IMR-90 (cell line): ENCODE results near the gene SH3GLB2. TPM values are rescaled to one million over a fixed set of nuclear protein-coding genes. Genes with fewer than 3 reads are reported as not detected.

Source experiments
- ATAC-seq: fragments of 200-7000 bp; cut with Tn5 transposase; 2 replicates; pipeline ENCODE4 v1.9.1; 2020; ENCODE audit warnings: low read depth, mild to moderate bottlenecking, moderate library complexity
- BruUV-seq: library from RNA; stranded (reverse); fragments of 400-500 nt; replicated peaks from 2 replicates; lab custom pipeline; 2021; lab: Mats Ljungman, UMichigan
- CTCF ChIA-PET: fragments of 300-600 bp; formaldehyde crosslinking; extraction: SDS; loops from one replicate; lab custom pipeline; 2021; ENCODE audit warnings: antibody characterized with exemption; lab: Yijun Ruan, JAX
- POLR2A ChIA-PET: fragments of 300-600 bp; sonication (Branson Sonifier 250); formaldehyde crosslinking; loops from one replicate; lab custom pipeline; 2022; ENCODE audit warnings: antibody characterized with exemption; ENCODE audit not compliant: unreplicated experiment; lab: Charles Lee
- DNase-seq: peaks from one replicate; pipeline ENCODE4 v3.0.0; 2013
- H2AFZ ChIP-seq: replicated peaks from 2 replicates; pipeline ENCODE3; 2013; ENCODE audit warnings: low read length, mild to moderate bottlenecking; ENCODE audit not compliant: poor library complexity
- H2AK5ac ChIP-seq: 2 replicates; pipeline ENCODE4 v1.6.1; 2013; ENCODE audit warnings: low read depth, low read length, inconsistent platforms
- H2AK9ac ChIP-seq: replicated peaks from 2 replicates; pipeline ENCODE3; 2013; ENCODE audit warnings: mild to moderate bottlenecking, low read depth, low read length, moderate library complexity; ENCODE audit not compliant: poor library complexity
- H2BK120ac ChIP-seq: 2 replicates; pipeline ENCODE4 v1.6.1; 2013; ENCODE audit warnings: low read depth, low read length, inconsistent platforms
- H2BK15ac ChIP-seq: 3 replicates; pipeline ENCODE4 v1.6.1; 2013; ENCODE audit warnings: low read depth, low read length, inconsistent platforms
- H2BK20ac ChIP-seq: 2 replicates; pipeline ENCODE4 v1.6.1; 2013; ENCODE audit warnings: low read depth, mild to moderate bottlenecking, inconsistent platforms, low read length, moderate library complexity
- H2BK5ac ChIP-seq: 2 replicates; pipeline ENCODE4 v1.6.1; 2013; ENCODE audit warnings: mild to moderate bottlenecking, low read depth, low read length, inconsistent platforms; ENCODE audit not compliant: poor library complexity, severe bottlenecking
- H3K14ac ChIP-seq: replicated peaks from 2 replicates; pipeline ENCODE4 v1.6.1; 2013; ENCODE audit warnings: low read depth, low read length, inconsistent platforms
- H3K18ac ChIP-seq: 2 replicates; pipeline ENCODE4 v1.6.1; 2013; ENCODE audit warnings: low read depth, low read length, control low read depth
- H3K23ac ChIP-seq: 2 replicates; pipeline ENCODE4 v1.6.1; 2013; ENCODE audit warnings: low read depth, low read length, inconsistent platforms
- H3K27ac ChIP-seq: 2 replicates; pipeline ENCODE4 v1.5.1; 2013; ENCODE audit warnings: mild to moderate bottlenecking, control low read depth, low read length; ENCODE audit not compliant: insufficient read depth
- H3K27me3 ChIP-seq: 2 replicates; pipeline ENCODE4 v1.6.1; 2013; ENCODE audit warnings: low read length; ENCODE audit not compliant: control insufficient read depth, insufficient read depth
- H3K36me3 ChIP-seq: 2 replicates; pipeline ENCODE4 v1.6.1; 2013; ENCODE audit warnings: low read length, mixed read lengths; ENCODE audit not compliant: control insufficient read depth, insufficient read depth
- H3K4ac ChIP-seq: 2 replicates; pipeline ENCODE4 v1.6.1; 2013; ENCODE audit warnings: low read depth, low read length, inconsistent platforms
- H3K4me1 ChIP-seq: 2 replicates; pipeline ENCODE4 v1.6.1; 2013; ENCODE audit warnings: low read length, mixed read lengths; ENCODE audit not compliant: control insufficient read depth, insufficient read depth
- H3K4me2 ChIP-seq: 2 replicates; pipeline ENCODE4 v1.6.1; 2013; ENCODE audit warnings: low read depth, mild to moderate bottlenecking, control low read depth, low read length, moderate library complexity
- H3K4me3 ChIP-seq: 2 replicates; pipeline ENCODE4 v1.5.1; 2013; ENCODE audit warnings: low read depth, mild to moderate bottlenecking, control low read depth, low read length, moderate library complexity; ENCODE audit not compliant: insufficient read depth
- H3K56ac ChIP-seq: 2 replicates; pipeline ENCODE4 v1.6.1; 2013; ENCODE audit warnings: low read length, inconsistent platforms; ENCODE audit not compliant: insufficient read depth; ENCODE audit errors: extremely low read depth
- H3K79me1 ChIP-seq, 2 experiments: 2 replicates each; pipeline ENCODE4 v1.6.1; 2013; ENCODE audit warnings: low read length in 2 of 2, inconsistent platforms in 1 of 2, low read depth in 1 of 2
- H3K9ac ChIP-seq: 2 replicates; pipeline ENCODE4 v1.6.1; 2013; ENCODE audit warnings: low read depth, low read length, control low read depth
- H3K9me1 ChIP-seq: 2 replicates; pipeline ENCODE4 v1.6.1; 2013; ENCODE audit warnings: low read length, inconsistent platforms; ENCODE audit not compliant: insufficient read depth
- H3K9me3 ChIP-seq: 2 replicates; pipeline ENCODE4 v1.6.1; 2013; ENCODE audit warnings: low read length; ENCODE audit not compliant: control insufficient read depth, insufficient read depth
- H4K20me1 ChIP-seq: 2 replicates; pipeline ENCODE4 v1.6.1; 2013; ENCODE audit warnings: low read length, inconsistent platforms; ENCODE audit not compliant: insufficient read depth
- H4K5ac ChIP-seq: 2 replicates; pipeline ENCODE4 v1.6.1; 2013; ENCODE audit warnings: mild to moderate bottlenecking, low read depth, low read length, control low read depth
- H4K8ac ChIP-seq, 2 experiments: 2 replicates each; pipeline ENCODE4 v1.6.1; 2013; ENCODE audit warnings: low read depth in 2 of 2, low read length in 2 of 2, control low read depth in 1 of 2, inconsistent platforms in 1 of 2
- H4K91ac ChIP-seq: 2 replicates; pipeline ENCODE4 v1.6.1; 2013; ENCODE audit warnings: low read depth, low read length, inconsistent platforms; ENCODE audit not compliant: insufficient read depth
- FOS ChIP-seq: fragments of 150-350 bp; IDR thresholded peaks from 2 replicates; pipeline ENCODE4 v1.6.1; 2016; ENCODE audit warnings: low read depth, low read length
- MAZ ChIP-seq: IDR thresholded peaks from 2 replicates; pipeline ENCODE4 v1.6.1; 2012; ENCODE audit warnings: low read depth, mild to moderate bottlenecking, low read length, improper control_type of control experiment, moderate library complexity, borderline replicate concordance
- MXI1 ChIP-seq: IDR thresholded peaks from 2 replicates; pipeline ENCODE4 v1.6.1; 2012; ENCODE audit warnings: low read depth, mild to moderate bottlenecking, low read length, moderate library complexity, borderline replicate concordance
- NFE2L2 ChIP-seq: fragments of 150-350 bp; IDR thresholded peaks from 2 replicates; pipeline ENCODE4 v1.6.1; 2016; ENCODE audit warnings: low read depth, mild to moderate bottlenecking, low read length
- WGBS, 2 experiments: methylation state at CpG; one replicate each; pipeline versions ENCODE4 v1.1.5 to v1.1.7; 2013; ENCODE audit warnings: missing lambda C conversion rate in 2 of 2; ENCODE audit not compliant: insufficient read length in 1 of 2; ENCODE audit errors: extremely low coverage in 2 of 2; 5-methylcytosine and 5-hydroxymethylcytosine counted together
- dilution Hi-C: fragments of 300-500 bp; cut with HindIII; formaldehyde crosslinking; loops from one replicate; pipeline ENCODE4 v1.14.3; 2018; ENCODE audit warnings: low sequenced_read_pairs; ENCODE audit not compliant: unreplicated experiment
- in situ Hi-C: fragments of 300-500 bp; cut with MboI; formaldehyde crosslinking; loops from 3 replicates; pipeline ENCODE4 v1.14.3; 2019; ENCODE audit warnings: low sequenced_read_pairs, inconsistent platforms, mixed read lengths
- intact Hi-C: fragments of 100-400 bp; cut with micrococcal nuclease; formaldehyde crosslinking; loops from 2 replicates; pipeline ENCODE4 v1.10.0; 2022
- polyA plus RNA-seq, 3 experiments: library from polyadenylated mRNA; depleted of rRNA; stranded (reverse); fragments of >200 nt; gene quantifications; 2 replicates each; pipeline ENCODE4 v1.2.3, GENCODE V29; 2012; ENCODE audit warnings: low replicate concordance in 1 of 3
- total RNA-seq: library from RNA; depleted of rRNA; stranded (reverse); fragments of >200 nt; gene quantifications from 2 replicates; pipeline ENCODE4 v1.2.3, GENCODE V29; 2012

The SH3GLB2 gene
- total and polyA plus RNA-seq, 2 of the 4 experiments (the other 2 are of a cell fraction) = 36.4 to 68.4 TPM

DNA sequence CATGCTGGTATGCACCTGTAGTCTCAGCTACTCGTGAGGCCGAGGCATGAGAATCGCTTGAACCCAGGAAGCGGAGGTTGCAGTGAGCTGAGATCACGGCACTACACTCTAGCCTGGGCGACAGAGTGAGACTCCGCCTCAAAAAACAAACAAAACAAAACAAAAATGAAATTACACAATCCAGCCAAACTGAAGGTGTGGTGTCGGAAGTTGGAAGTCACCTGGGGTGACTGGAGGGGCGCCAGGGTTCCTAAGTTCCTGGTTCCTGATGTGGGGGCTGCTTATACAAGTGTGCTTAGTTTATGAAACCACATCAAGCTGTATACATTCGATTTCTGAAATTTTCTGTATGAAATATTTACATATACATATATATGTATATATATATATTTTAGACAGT is 49.1 kb upstream of the SH3GLB2 start:
- H3K4me3 ChIP-seq = no peak overlapping the region
- in situ Hi-C loops = no loop called here

More for the DNA sequence above, 49.1 kb upstream of the SH3GLB2 start:
- Histone ChIP-seq H3K56ac (no peak overlapping the region), H3K79me1 (peaks cover 9 to 19% of the 10 kb centered on the region in 2 experiments; a peak in 3 of 4 replicates), H3K23ac (no peak overlapping the region), H3K18ac (no peak overlapping the region), H3K9me3 (no peaks in the 10 kb centered on the region), H2BK120ac (no peak overlapping the region), H3K36me3 (no peaks in the 10 kb centered on the region), H2AFZ (no peak overlapping the region), H2BK15ac (no peak overlapping the region), H3K9ac (no peak overlapping the region), H4K91ac (no peak overlapping the region), H3K27me3 (no peaks in the 10 kb centered on the region), H2BK20ac (no peak overlapping the region), H3K4ac (no peak overlapping the region), H2AK5ac (no peak overlapping the region), H4K5ac (no peak overlapping the region), H4K20me1 (no peaks in the 10 kb centered on the region), H3K14ac (no peak overlapping the region), H3K9me1 (peaks cover 2% of the 10 kb centered on the region; the same call in 1 of the 2 replicates), H2AK9ac (no peak overlapping the region), H3K27ac (no peak overlapping the region), H3K4me2 (no peak overlapping the region), H4K8ac (no peak overlapping the region), H2BK5ac (no peak overlapping the region), H3K4me1 (peaks cover 7% of the 10 kb centered on the region; the same call in 1 of the 2 replicates)
- POLR2A ChIA-PET = no interaction called here
- CTCF ChIA-PET = no interaction called here
- 100% methylated on average over 1 of the region's 10 CpGs; no CpG with 5 or more reads in 1 of the 2 experiments for WGBS, 2 experiments
- intact Hi-C loops = no loop called here
- dilution Hi-C loops = no loop called here
- no peak for ATAC-seq
- BruUV-seq = no TSS peak
- no peak for DNase-seq
- TF ChIP-seq MXI1 (no peak), NFE2L2 (no peak), FOS (no peak), MAZ (no peak)
